IMR-90 (cell line): Measurements from ENCODE around the gene CDK5RAP2. TPM values are rescaled to one million over a fixed set of nuclear protein-coding genes. Genes with fewer than 3 reads are reported as not detected.

Experiments
- ATAC-seq: fragments of 200-7000 bp; cut with Tn5 transposase; 2 replicates; pipeline ENCODE4 v1.9.1; 2020; ENCODE audit warnings: low read depth, mild to moderate bottlenecking, moderate library complexity
- BruUV-seq: library from RNA; stranded (reverse); fragments of 400-500 nt; replicated peaks from 2 replicates; lab custom pipeline; 2021; lab: Mats Ljungman, UMichigan
- CTCF ChIA-PET: fragments of 300-600 bp; formaldehyde crosslinking; extraction: SDS; loops from one replicate; lab custom pipeline; 2021; ENCODE audit warnings: antibody characterized with exemption; lab: Yijun Ruan, JAX
- POLR2A ChIA-PET: fragments of 300-600 bp; sonication (Branson Sonifier 250); formaldehyde crosslinking; loops from one replicate; lab custom pipeline; 2022; ENCODE audit warnings: antibody characterized with exemption; ENCODE audit not compliant: unreplicated experiment; lab: Charles Lee
- DNase-seq: peaks from one replicate; pipeline ENCODE4 v3.0.0; 2013
- H2AFZ ChIP-seq: replicated peaks from 2 replicates; pipeline ENCODE3; 2013; ENCODE audit warnings: low read length, mild to moderate bottlenecking; ENCODE audit not compliant: poor library complexity
- H2AK5ac ChIP-seq: 2 replicates; pipeline ENCODE4 v1.6.1; 2013; ENCODE audit warnings: low read depth, low read length, inconsistent platforms
- H2AK9ac ChIP-seq: replicated peaks from 2 replicates; pipeline ENCODE3; 2013; ENCODE audit warnings: mild to moderate bottlenecking, low read depth, low read length, moderate library complexity; ENCODE audit not compliant: poor library complexity
- H2BK120ac ChIP-seq: 2 replicates; pipeline ENCODE4 v1.6.1; 2013; ENCODE audit warnings: low read depth, low read length, inconsistent platforms
- H2BK15ac ChIP-seq: 3 replicates; pipeline ENCODE4 v1.6.1; 2013; ENCODE audit warnings: low read depth, low read length, inconsistent platforms
- H2BK20ac ChIP-seq: 2 replicates; pipeline ENCODE4 v1.6.1; 2013; ENCODE audit warnings: low read depth, mild to moderate bottlenecking, inconsistent platforms, low read length, moderate library complexity
- H2BK5ac ChIP-seq: 2 replicates; pipeline ENCODE4 v1.6.1; 2013; ENCODE audit warnings: mild to moderate bottlenecking, low read depth, low read length, inconsistent platforms; ENCODE audit not compliant: poor library complexity, severe bottlenecking
- H3K14ac ChIP-seq: replicated peaks from 2 replicates; pipeline ENCODE4 v1.6.1; 2013; ENCODE audit warnings: low read depth, low read length, inconsistent platforms
- H3K18ac ChIP-seq: 2 replicates; pipeline ENCODE4 v1.6.1; 2013; ENCODE audit warnings: low read depth, low read length, control low read depth
- H3K23ac ChIP-seq: 2 replicates; pipeline ENCODE4 v1.6.1; 2013; ENCODE audit warnings: low read depth, low read length, inconsistent platforms
- H3K27ac ChIP-seq: 2 replicates; pipeline ENCODE4 v1.5.1; 2013; ENCODE audit warnings: mild to moderate bottlenecking, control low read depth, low read length; ENCODE audit not compliant: insufficient read depth
- H3K27me3 ChIP-seq: 2 replicates; pipeline ENCODE4 v1.6.1; 2013; ENCODE audit warnings: low read length; ENCODE audit not compliant: control insufficient read depth, insufficient read depth
- H3K36me3 ChIP-seq: 2 replicates; pipeline ENCODE4 v1.6.1; 2013; ENCODE audit warnings: low read length, mixed read lengths; ENCODE audit not compliant: control insufficient read depth, insufficient read depth
- H3K4ac ChIP-seq: 2 replicates; pipeline ENCODE4 v1.6.1; 2013; ENCODE audit warnings: low read depth, low read length, inconsistent platforms
- H3K4me1 ChIP-seq: 2 replicates; pipeline ENCODE4 v1.6.1; 2013; ENCODE audit warnings: low read length, mixed read lengths; ENCODE audit not compliant: control insufficient read depth, insufficient read depth
- H3K4me2 ChIP-seq: 2 replicates; pipeline ENCODE4 v1.6.1; 2013; ENCODE audit warnings: low read depth, mild to moderate bottlenecking, control low read depth, low read length, moderate library complexity
- H3K4me3 ChIP-seq: 2 replicates; pipeline ENCODE4 v1.5.1; 2013; ENCODE audit warnings: low read depth, mild to moderate bottlenecking, control low read depth, low read length, moderate library complexity; ENCODE audit not compliant: insufficient read depth
- H3K56ac ChIP-seq: 2 replicates; pipeline ENCODE4 v1.6.1; 2013; ENCODE audit warnings: low read length, inconsistent platforms; ENCODE audit not compliant: insufficient read depth; ENCODE audit errors: extremely low read depth
- H3K79me1 ChIP-seq, 2 experiments: 2 replicates each; pipeline ENCODE4 v1.6.1; 2013; ENCODE audit warnings: low read length in 2 of 2, inconsistent platforms in 1 of 2, low read depth in 1 of 2
- H3K9ac ChIP-seq: 2 replicates; pipeline ENCODE4 v1.6.1; 2013; ENCODE audit warnings: low read depth, low read length, control low read depth
- H3K9me1 ChIP-seq: 2 replicates; pipeline ENCODE4 v1.6.1; 2013; ENCODE audit warnings: low read length, inconsistent platforms; ENCODE audit not compliant: insufficient read depth
- H3K9me3 ChIP-seq: 2 replicates; pipeline ENCODE4 v1.6.1; 2013; ENCODE audit warnings: low read length; ENCODE audit not compliant: control insufficient read depth, insufficient read depth
- H4K20me1 ChIP-seq: 2 replicates; pipeline ENCODE4 v1.6.1; 2013; ENCODE audit warnings: low read length, inconsistent platforms; ENCODE audit not compliant: insufficient read depth
- H4K5ac ChIP-seq: 2 replicates; pipeline ENCODE4 v1.6.1; 2013; ENCODE audit warnings: mild to moderate bottlenecking, low read depth, low read length, control low read depth
- H4K8ac ChIP-seq, 2 experiments: 2 replicates each; pipeline ENCODE4 v1.6.1; 2013; ENCODE audit warnings: low read depth in 2 of 2, low read length in 2 of 2, control low read depth in 1 of 2, inconsistent platforms in 1 of 2
- H4K91ac ChIP-seq: 2 replicates; pipeline ENCODE4 v1.6.1; 2013; ENCODE audit warnings: low read depth, low read length, inconsistent platforms; ENCODE audit not compliant: insufficient read depth
- CEBPB ChIP-seq: IDR thresholded peaks from 2 replicates; pipeline ENCODE4 v1.6.1; 2012; ENCODE audit warnings: low read depth, low read length, improper control_type of control experiment
- CHD1 ChIP-seq: IDR thresholded peaks from 2 replicates; pipeline ENCODE4 v1.6.1; 2012; ENCODE audit warnings: low read depth, low read length, improper control_type of control experiment
- ELK1 ChIP-seq: fragments of 150-350 bp; IDR thresholded peaks from 2 replicates; pipeline ENCODE4 v1.6.1; 2016; ENCODE audit warnings: low read depth, mild to moderate bottlenecking, low read length, moderate library complexity, borderline replicate concordance
- FOS ChIP-seq: fragments of 150-350 bp; IDR thresholded peaks from 2 replicates; pipeline ENCODE4 v1.6.1; 2016; ENCODE audit warnings: low read depth, low read length
- MAZ ChIP-seq: IDR thresholded peaks from 2 replicates; pipeline ENCODE4 v1.6.1; 2012; ENCODE audit warnings: low read depth, mild to moderate bottlenecking, low read length, improper control_type of control experiment, moderate library complexity, borderline replicate concordance
- MXI1 ChIP-seq: IDR thresholded peaks from 2 replicates; pipeline ENCODE4 v1.6.1; 2012; ENCODE audit warnings: low read depth, mild to moderate bottlenecking, low read length, moderate library complexity, borderline replicate concordance
- NFE2L2 ChIP-seq: fragments of 150-350 bp; IDR thresholded peaks from 2 replicates; pipeline ENCODE4 v1.6.1; 2016; ENCODE audit warnings: low read depth, mild to moderate bottlenecking, low read length
- RFX5 ChIP-seq: IDR thresholded peaks from 2 replicates; pipeline ENCODE4 v1.8.0; 2012; ENCODE audit warnings: low read depth, mild to moderate bottlenecking, low read length, moderate library complexity
- WGBS, 2 experiments: methylation state at CpG; one replicate each; pipeline versions ENCODE4 v1.1.5 to v1.1.7; 2013; ENCODE audit warnings: missing lambda C conversion rate in 2 of 2; ENCODE audit not compliant: insufficient read length in 1 of 2; ENCODE audit errors: extremely low coverage in 2 of 2; 5-methylcytosine and 5-hydroxymethylcytosine counted together
- dilution Hi-C: fragments of 300-500 bp; cut with HindIII; formaldehyde crosslinking; loops from one replicate; pipeline ENCODE4 v1.14.3; 2018; ENCODE audit warnings: low sequenced_read_pairs; ENCODE audit not compliant: unreplicated experiment
- in situ Hi-C: fragments of 300-500 bp; cut with MboI; formaldehyde crosslinking; loops from 3 replicates; pipeline ENCODE4 v1.14.3; 2019; ENCODE audit warnings: low sequenced_read_pairs, inconsistent platforms, mixed read lengths
- intact Hi-C: fragments of 100-400 bp; cut with micrococcal nuclease; formaldehyde crosslinking; loops from 2 replicates; pipeline ENCODE4 v1.10.0; 2022
- polyA plus RNA-seq, 3 experiments: library from polyadenylated mRNA; depleted of rRNA; stranded (reverse); fragments of >200 nt; gene quantifications; 2 replicates each; pipeline ENCODE4 v1.2.3, GENCODE V29; 2012; ENCODE audit warnings: low replicate concordance in 1 of 3
- total RNA-seq: library from RNA; depleted of rRNA; stranded (reverse); fragments of >200 nt; gene quantifications from 2 replicates; pipeline ENCODE4 v1.2.3, GENCODE V29; 2012

Gene CDK5RAP2
- total and polyA plus RNA-seq, 2 of the 4 experiments (the other 2 are of a cell fraction) = 29.5 to 31.7 TPM

GRCh38 chr9:120402741-120403542 lies 177.0 kb downstream of the CDK5RAP2 start (continued):
- no peak for TF ChIP-seq ELK1
- TF ChIP-seq MXI1 = 0 out of 2 replicates have a peak, but pooled peaks have one; percentile 61

GRCh38 chr9:120399940-120400339 lies 180.0 kb downstream of the CDK5RAP2 start:
- intact Hi-C loops = loop anchor here (5.0 kb wide), 1 partner anchor 32 kb away; no protein-coding TSS in a partner anchor
- peaks cover 42% of the 10 kb centered on the region for H3K9me1 ChIP-seq
- no peaks in the 10 kb centered on the region for H3K27me3 ChIP-seq
- H3K79me1 ChIP-seq = peaks cover 4 to 25% of the 10 kb centered on the region in 2 experiments
- peak overlapping the region; percentile 59; the same call in 1 of the 2 replicates for H3K4ac ChIP-seq
- no peak overlapping the region; the same call in 1 of the 2 replicates for H3K14ac ChIP-seq
- no peak overlapping the region for H2BK5ac ChIP-seq
- no peaks in the 10 kb centered on the region for H3K9me3 ChIP-seq
- 0 out of 2 replicates have a peak overlapping the region, but pooled peaks have one; percentile 57 for H2AK5ac ChIP-seq
- H3K4me2 ChIP-seq = no peak overlapping the region
- H3K9ac ChIP-seq = no peak overlapping the region
- no peak overlapping the region for H4K91ac ChIP-seq
- TF ChIP-seq NFE2L2 (no peak), MAZ (no peak), ELK1 (no peak), RFX5 (no peak), CHD1 (no peak), CEBPB (no peak), FOS (no peak)
- peak overlapping the region; percentile 54 for H2BK120ac ChIP-seq
- 0 out of 2 replicates have a peak overlapping the region, but pooled peaks have one; percentile 48 for H4K5ac ChIP-seq
- in situ Hi-C loops = no loop called here
- ATAC-seq (no peak), DNase-seq (no peak)
- H2AFZ ChIP-seq = no peak overlapping the region
- H3K27ac ChIP-seq = 0 out of 2 replicates have a peak overlapping the region, but pooled peaks have one; percentile 9
- 0 out of 3 replicates have a peak overlapping the region, but pooled peaks have one; percentile 41 for H2BK15ac ChIP-seq
- H3K56ac ChIP-seq = no peak overlapping the region
- H4K8ac ChIP-seq = peak overlapping the region in 1 of 2 experiments; percentile 55; a peak in 1 of 4 replicates
- POLR2A ChIA-PET = no interaction called here
- H3K4me3 ChIP-seq = no peak overlapping the region
- no TSS peak for BruUV-seq
- dilution Hi-C loops = no loop called here
- H2AK9ac ChIP-seq = no peak overlapping the region
- peaks cover 41% of the 10 kb centered on the region for H3K4me1 ChIP-seq
- WGBS, 2 experiments = no CpG with 5 or more reads among the region's 2 CpGs
- CTCF ChIA-PET = interaction anchor here (0.6 to 0.8 kb wide), 2 partner anchors 43 to 836 kb away, joined by 3 read pairs; no protein-coding TSS in a partner anchor
- peaks cover 16% of the 10 kb centered on the region for H3K36me3 ChIP-seq
- peak overlapping the region; percentile 9; the same call in 1 of the 2 replicates for H3K18ac ChIP-seq
- no peak overlapping the region for H3K23ac ChIP-seq
- H4K20me1 ChIP-seq = no peaks in the 10 kb centered on the region
- H2BK20ac ChIP-seq = 0 out of 2 replicates have a peak overlapping the region, but pooled peaks have one; percentile 31
